K562 (cell line): ENCODE results near the gene ELF1. TPM values are rescaled to one million over a fixed set of nuclear protein-coding genes. Genes with fewer than 3 reads are reported as not detected.
A peak's percentile ranks its signal among the peaks of the same experiment; 100 is the strongest.

ENCODE experiments used
- CBX2 ChIP-seq: fragments of 200-600 bp; sonication (generic); IDR thresholded peaks from one replicate; pipeline ENCODE4 v1.6.1; 2012; ENCODE audit warnings: mild to moderate bottlenecking, low read length, inconsistent platforms; ENCODE audit not compliant: insufficient read depth, poor library complexity, severe bottlenecking
- CBX3 ChIP-seq, 2 experiments: IDR thresholded peaks; 1 replicate in 1 of 2; 2 replicates in 1 of 2; pipeline ENCODE4 v1.6.1; 2012; ENCODE audit warnings: inconsistent platforms in 2 of 2, low read length in 2 of 2, borderline replicate concordance in 1 of 2, control low read depth in 1 of 2
- DIDO1 ChIP-seq: fragments of 450-650 bp; IDR thresholded peaks from 2 replicates; pipeline ENCODE4 v1.6.1; 2016; ENCODE audit warnings: low read depth, missing biosample characterization, missing genetic modification characterization
- EHMT2 ChIP-seq: fragments of 450-650 bp; IDR thresholded peaks from 2 replicates; pipeline ENCODE4 v1.6.1; 2018; ENCODE audit warnings: antibody characterized with exemption
- ETV6 ChIP-seq, 3 experiments: fragments of 150-350 bp in 1 of 3; sonication (generic) in 1 of 3; formaldehyde crosslinking in 1 of 3; IDR thresholded peaks; 2 replicates each; pipeline versions ENCODE4 v1.6.1 to v1.8.0; 2014 to 2022; ENCODE audit warnings: borderline replicate concordance in 2 of 3, low read depth in 2 of 3, antibody characterized with exemption in 1 of 3, low read length in 1 of 3, mild to moderate bottlenecking in 1 of 3, missing genetic modification reagents in 1 of 3
- GATAD2A ChIP-seq: fragments of 450-650 bp; IDR thresholded peaks from 2 replicates; pipeline ENCODE4 v1.6.1; 2017
- POLR2A ChIP-seq: fragments of 450-650 bp; conservative IDR thresholded peaks from 2 replicates; pipeline ENCODE4 v1.6.1; 2016
- PTTG1 ChIP-seq: fragments of 450-650 bp; IDR thresholded peaks from 2 replicates; pipeline ENCODE4 v1.6.1; 2016; ENCODE audit warnings: low read depth, mild to moderate bottlenecking, missing genetic modification characterization, missing compliant biosample characterization
- SRSF9 ChIP-seq: fragments of 200-400 bp; formaldehyde crosslinking; IDR thresholded peaks from 2 replicates; pipeline ENCODE4 v1.6.1; 2017; ENCODE audit warnings: low read depth, low read length, borderline replicate concordance
- ZNF282 ChIP-seq: sonication (generic); formaldehyde crosslinking; IDR thresholded peaks from 2 replicates; pipeline ENCODE4 v1.8.1; 2023; ENCODE audit warnings: missing genetic modification reagents
- ZNF324 ChIP-seq: fragments of 250-450 bp; sonication (Bioruptor Pico); IDR thresholded peaks from 2 replicates; pipeline ENCODE4 v1.4.0; 2020; ENCODE audit warnings: mild to moderate bottlenecking
- polyA plus RNA-seq, 8 experiments: library from polyadenylated mRNA; depleted of rRNA in 4 of 8; stranded (reverse) in 5 of 8; unstranded in 3 of 8; fragments of >200 nt; fragmentation: Nextera tagmentation in 2 of 8; fragmentation: Illumina TruSeq in 1 of 8; extraction: Ambion mirVana in 2 of 8; extraction: Trizol in 1 of 8; gene quantifications; 2 replicates each; pipeline versions ENCODE4 v1.2.1 to v1.2.3, GENCODE V29; 2011 to 2014; ENCODE audit warnings: inconsistent platforms in 1 of 8, missing spikeins in 1 of 8
- total RNA-seq, 7 experiments: library from RNA; depleted of rRNA in 6 of 7; stranded (reverse); fragments of >200 nt in 6 of 7; fragmentation: Illumina TruSeq in 2 of 7; extraction: Trizol in 2 of 7; gene quantifications; 2 replicates each; pipeline versions ENCODE4 v1.2.1 to v1.2.3, GENCODE V29; 2011 to 2021; ENCODE audit warnings: low replicate concordance in 1 of 7
- TF ChIP-seq, protein P1 (sequence below): fragments of 450-650 bp; IDR thresholded peaks from 2 replicates; pipeline ENCODE4 v1.6.1; 2016; ENCODE audit warnings: missing biosample characterization, missing genetic modification characterization
- TF ChIP-seq, protein P2 (sequence below): sonication (generic); formaldehyde crosslinking; IDR thresholded peaks from 2 replicates; pipeline ENCODE4 v1.8.1; 2023; ENCODE audit warnings: mild to moderate bottlenecking, missing genetic modification reagents
- TF ChIP-seq, protein P3 (sequence below): fragments of 200-800 bp; sonication (Bioruptor generic); IDR thresholded peaks from 2 replicates; pipeline ENCODE4 v1.6.1; 2016; ENCODE audit warnings: missing genetic modification characterization, missing compliant biosample characterization
- TF ChIP-seq, protein P4 (sequence below): sonication (generic); formaldehyde crosslinking; IDR thresholded peaks from 2 replicates; pipeline ENCODE4 v1.8.1; 2023; ENCODE audit warnings: missing genetic modification reagents, mild to moderate bottlenecking, borderline replicate concordance

Gene ELF1
- total and polyA plus RNA-seq, 9 of the 15 experiments (the other 6 are each of a cell fraction or from before 2014, with no cell fraction given), result 24.7 to 54.4 (median 33.4) TPM

DNA sequence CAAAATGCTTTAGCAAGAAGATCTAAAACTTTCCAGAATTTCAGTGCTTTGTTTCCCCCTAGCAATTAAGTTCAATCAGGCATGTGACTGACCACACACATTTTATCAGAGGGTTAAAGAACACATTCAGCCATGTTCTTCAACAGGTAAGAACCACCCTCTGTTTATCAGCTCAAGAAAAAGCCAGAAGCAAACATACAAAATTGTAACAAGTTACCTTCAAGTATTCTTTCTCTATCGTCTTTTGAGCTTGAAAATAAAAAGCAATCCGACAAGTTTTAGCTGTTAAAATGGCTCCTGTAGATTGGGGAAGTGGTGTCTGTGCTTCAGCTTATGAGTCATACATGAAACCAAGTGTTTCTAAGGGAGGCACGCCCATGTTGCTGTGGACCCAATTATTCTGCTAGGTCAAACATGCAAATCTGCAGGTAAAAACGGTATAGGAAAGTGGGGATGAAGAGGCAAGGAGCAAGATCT, at the start of gene ELF1 (continued):
- TF ChIP-seq, protein P1, sequence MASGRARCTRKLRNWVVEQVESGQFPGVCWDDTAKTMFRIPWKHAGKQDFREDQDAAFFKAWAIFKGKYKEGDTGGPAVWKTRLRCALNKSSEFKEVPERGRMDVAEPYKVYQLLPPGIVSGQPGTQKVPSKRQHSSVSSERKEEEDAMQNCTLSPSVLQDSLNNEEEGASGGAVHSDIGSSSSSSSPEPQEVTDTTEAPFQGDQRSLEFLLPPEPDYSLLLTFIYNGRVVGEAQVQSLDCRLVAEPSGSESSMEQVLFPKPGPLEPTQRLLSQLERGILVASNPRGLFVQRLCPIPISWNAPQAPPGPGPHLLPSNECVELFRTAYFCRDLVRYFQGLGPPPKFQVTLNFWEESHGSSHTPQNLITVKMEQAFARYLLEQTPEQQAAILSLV, result no peak
- TF ChIP-seq EHMT2, result no peak
- TF ChIP-seq CBX2, result no peak
- no peak for TF ChIP-seq DIDO1 (tag)
- TF ChIP-seq POLR2A, result peak; percentile 78
- TF ChIP-seq, protein P2, sequence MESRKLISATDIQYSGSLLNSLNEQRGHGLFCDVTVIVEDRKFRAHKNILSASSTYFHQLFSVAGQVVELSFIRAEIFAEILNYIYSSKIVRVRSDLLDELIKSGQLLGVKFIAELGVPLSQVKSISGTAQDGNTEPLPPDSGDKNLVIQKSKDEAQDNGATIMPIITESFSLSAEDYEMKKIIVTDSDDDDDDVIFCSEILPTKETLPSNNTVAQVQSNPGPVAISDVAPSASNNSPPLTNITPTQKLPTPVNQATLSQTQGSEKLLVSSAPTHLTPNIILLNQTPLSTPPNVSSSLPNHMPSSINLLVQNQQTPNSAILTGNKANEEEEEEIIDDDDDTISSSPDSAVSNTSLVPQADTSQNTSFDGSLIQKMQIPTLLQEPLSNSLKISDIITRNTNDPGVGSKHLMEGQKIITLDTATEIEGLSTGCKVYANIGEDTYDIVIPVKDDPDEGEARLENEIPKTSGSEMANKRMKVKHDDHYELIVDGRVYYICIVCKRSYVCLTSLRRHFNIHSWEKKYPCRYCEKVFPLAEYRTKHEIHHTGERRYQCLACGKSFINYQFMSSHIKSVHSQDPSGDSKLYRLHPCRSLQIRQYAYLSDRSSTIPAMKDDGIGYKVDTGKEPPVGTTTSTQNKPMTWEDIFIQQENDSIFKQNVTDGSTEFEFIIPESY (CRISPR knock-in tag), result no peak
- no peak for TF ChIP-seq GATAD2A
- TF ChIP-seq ETV6 (IDR thresholded peaks at IDR 0.05; ENCODE audit: borderline replicate concordance in 1 of 2, low read depth in 2 of 2, low read length in 1 of 2), result no peak
- TF ChIP-seq ETV6 (CRISPR knock-in tag; IDR thresholded peaks at IDR 0.05; ENCODE audit: borderline replicate concordance), result no peak
- TF ChIP-seq ZNF282 (CRISPR knock-in tag), result no peak
- no peak for TF ChIP-seq SRSF9
- TF ChIP-seq, protein P3, sequence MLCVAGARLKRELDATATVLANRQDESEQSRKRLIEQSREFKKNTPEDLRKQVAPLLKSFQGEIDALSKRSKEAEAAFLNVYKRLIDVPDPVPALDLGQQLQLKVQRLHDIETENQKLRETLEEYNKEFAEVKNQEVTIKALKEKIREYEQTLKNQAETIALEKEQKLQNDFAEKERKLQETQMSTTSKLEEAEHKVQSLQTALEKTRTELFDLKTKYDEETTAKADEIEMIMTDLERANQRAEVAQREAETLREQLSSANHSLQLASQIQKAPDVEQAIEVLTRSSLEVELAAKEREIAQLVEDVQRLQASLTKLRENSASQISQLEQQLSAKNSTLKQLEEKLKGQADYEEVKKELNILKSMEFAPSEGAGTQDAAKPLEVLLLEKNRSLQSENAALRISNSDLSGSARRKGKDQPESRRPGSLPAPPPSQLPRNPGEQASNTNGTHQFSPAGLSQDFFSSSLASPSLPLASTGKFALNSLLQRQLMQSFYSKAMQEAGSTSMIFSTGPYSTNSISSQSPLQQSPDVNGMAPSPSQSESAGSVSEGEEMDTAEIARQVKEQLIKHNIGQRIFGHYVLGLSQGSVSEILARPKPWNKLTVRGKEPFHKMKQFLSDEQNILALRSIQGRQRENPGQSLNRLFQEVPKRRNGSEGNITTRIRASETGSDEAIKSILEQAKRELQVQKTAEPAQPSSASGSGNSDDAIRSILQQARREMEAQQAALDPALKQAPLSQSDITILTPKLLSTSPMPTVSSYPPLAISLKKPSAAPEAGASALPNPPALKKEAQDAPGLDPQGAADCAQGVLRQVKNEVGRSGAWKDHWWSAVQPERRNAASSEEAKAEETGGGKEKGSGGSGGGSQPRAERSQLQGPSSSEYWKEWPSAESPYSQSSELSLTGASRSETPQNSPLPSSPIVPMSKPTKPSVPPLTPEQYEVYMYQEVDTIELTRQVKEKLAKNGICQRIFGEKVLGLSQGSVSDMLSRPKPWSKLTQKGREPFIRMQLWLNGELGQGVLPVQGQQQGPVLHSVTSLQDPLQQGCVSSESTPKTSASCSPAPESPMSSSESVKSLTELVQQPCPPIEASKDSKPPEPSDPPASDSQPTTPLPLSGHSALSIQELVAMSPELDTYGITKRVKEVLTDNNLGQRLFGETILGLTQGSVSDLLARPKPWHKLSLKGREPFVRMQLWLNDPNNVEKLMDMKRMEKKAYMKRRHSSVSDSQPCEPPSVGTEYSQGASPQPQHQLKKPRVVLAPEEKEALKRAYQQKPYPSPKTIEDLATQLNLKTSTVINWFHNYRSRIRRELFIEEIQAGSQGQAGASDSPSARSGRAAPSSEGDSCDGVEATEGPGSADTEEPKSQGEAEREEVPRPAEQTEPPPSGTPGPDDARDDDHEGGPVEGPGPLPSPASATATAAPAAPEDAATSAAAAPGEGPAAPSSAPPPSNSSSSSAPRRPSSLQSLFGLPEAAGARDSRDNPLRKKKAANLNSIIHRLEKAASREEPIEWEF (CRISPR knock-in tag), result no peak
- TF ChIP-seq, protein P4, sequence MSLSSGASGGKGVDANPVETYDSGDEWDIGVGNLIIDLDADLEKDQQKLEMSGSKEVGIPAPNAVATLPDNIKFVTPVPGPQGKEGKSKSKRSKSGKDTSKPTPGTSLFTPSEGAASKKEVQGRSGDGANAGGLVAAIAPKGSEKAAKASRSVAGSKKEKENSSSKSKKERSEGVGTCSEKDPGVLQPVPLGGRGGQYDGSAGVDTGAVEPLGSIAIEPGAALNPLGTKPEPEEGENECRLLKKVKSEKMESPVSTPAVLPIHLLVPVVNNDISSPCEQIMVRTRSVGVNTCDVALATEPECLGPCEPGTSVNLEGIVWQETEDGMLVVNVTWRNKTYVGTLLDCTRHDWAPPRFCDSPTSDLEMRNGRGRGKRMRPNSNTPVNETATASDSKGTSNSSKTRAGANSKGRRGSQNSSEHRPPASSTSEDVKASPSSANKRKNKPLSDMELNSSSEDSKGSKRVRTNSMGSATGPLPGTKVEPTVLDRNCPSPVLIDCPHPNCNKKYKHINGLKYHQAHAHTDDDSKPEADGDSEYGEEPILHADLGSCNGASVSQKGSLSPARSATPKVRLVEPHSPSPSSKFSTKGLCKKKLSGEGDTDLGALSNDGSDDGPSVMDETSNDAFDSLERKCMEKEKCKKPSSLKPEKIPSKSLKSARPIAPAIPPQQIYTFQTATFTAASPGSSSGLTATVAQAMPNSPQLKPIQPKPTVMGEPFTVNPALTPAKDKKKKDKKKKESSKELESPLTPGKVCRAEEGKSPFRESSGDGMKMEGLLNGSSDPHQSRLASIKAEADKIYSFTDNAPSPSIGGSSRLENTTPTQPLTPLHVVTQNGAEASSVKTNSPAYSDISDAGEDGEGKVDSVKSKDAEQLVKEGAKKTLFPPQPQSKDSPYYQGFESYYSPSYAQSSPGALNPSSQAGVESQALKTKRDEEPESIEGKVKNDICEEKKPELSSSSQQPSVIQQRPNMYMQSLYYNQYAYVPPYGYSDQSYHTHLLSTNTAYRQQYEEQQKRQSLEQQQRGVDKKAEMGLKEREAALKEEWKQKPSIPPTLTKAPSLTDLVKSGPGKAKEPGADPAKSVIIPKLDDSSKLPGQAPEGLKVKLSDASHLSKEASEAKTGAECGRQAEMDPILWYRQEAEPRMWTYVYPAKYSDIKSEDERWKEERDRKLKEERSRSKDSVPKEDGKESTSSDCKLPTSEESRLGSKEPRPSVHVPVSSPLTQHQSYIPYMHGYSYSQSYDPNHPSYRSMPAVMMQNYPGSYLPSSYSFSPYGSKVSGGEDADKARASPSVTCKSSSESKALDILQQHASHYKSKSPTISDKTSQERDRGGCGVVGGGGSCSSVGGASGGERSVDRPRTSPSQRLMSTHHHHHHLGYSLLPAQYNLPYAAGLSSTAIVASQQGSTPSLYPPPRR, result no peak
- TF ChIP-seq CBX3 (IDR thresholded peaks at IDR 0.05; ENCODE audit: borderline replicate concordance in 1 of 2, low read length in 2 of 2), result no peak
- no peak for TF ChIP-seq ZNF324
- no peak for TF ChIP-seq PTTG1 (tag)
